AG04449 (cell line): Measurements from ENCODE around the gene AGMO.

Experiments used
- CTCF ChIA-PET: fragments of 350-600 bp; formaldehyde crosslinking; extraction: SDS; loops from one replicate; lab custom pipeline; 2021; ENCODE audit warnings: antibody characterized with exemption; lab: Yijun Ruan, JAX
- POLR2A ChIA-PET: fragments of 400-600, 350-600 bp; formaldehyde crosslinking; extraction: SDS; loops from one replicate; lab custom pipeline; 2020; ENCODE audit warnings: antibody characterized with exemption, inconsistent platforms; lab: Yijun Ruan, JAX
- DNase-seq: peaks from one replicate; pipeline ENCODE4 v3.0.0-alpha.2; 2010; ENCODE audit warnings: low read depth, low spot score
- H3K4me3 ChIP-seq: 2 replicates; pipeline ENCODE4 v1.5.1; 2011; ENCODE audit warnings: low read depth, mild to moderate bottlenecking, control low read depth, low read length
- CTCF ChIP-seq: IDR thresholded peaks from one replicate; pipeline ENCODE4 v1.5.1; 2011; ENCODE audit warnings: mild to moderate bottlenecking, moderate library complexity, low read length, control low read depth, inconsistent platforms; ENCODE audit not compliant: insufficient read depth; ENCODE audit errors: missing control alignments

The AGMO gene

GRCh38 chr7:15345216-15345615 lies 216.6 kb downstream of the AGMO start:
- ChIA-PET POLR2A (no interaction called here), CTCF (no interaction called here)
- no peak overlapping the region for H3K4me3 ChIP-seq
- no peak for TF ChIP-seq CTCF
- no peak for DNase-seq

- ChIA-PET CTCF (no interaction called here), POLR2A (no interaction called here)
- no peak for TF ChIP-seq CTCF
Measured at GRCh38 chr7:15341817-15342216, 220.0 kb downstream of the AGMO start.

GRCh38 chr7:15336146-15336545 lies 225.7 kb downstream of the AGMO start:
- DNase-seq = no peak
- POLR2A ChIA-PET = no interaction called here
- no peak for TF ChIP-seq CTCF
- H3K4me3 ChIP-seq = no peak overlapping the region
- CTCF ChIA-PET = no interaction called here

More at GRCh38 chr7:15341817-15342216, 220.0 kb downstream of the AGMO start:
- DNase-seq = no peak
- H3K4me3 ChIP-seq = no peak overlapping the region

GRCh38 chr7:15335390-15335789 lies 226.4 kb downstream of the AGMO start:
- TF ChIP-seq CTCF = no peak
- no peak for DNase-seq
- no peak overlapping the region for H3K4me3 ChIP-seq
- POLR2A ChIA-PET = no interaction called here
- CTCF ChIA-PET = no interaction called here

GRCh38 chr7:15334536-15335263 lies 227.1 kb downstream of the AGMO start:
- TF ChIP-seq CTCF = no peak
- ChIA-PET CTCF (no interaction called here), POLR2A (no interaction called here)
- H3K4me3 ChIP-seq = no peak overlapping the region
- no peak for DNase-seq

GRCh38 chr7:15332956-15333355 lies 228.9 kb downstream of the AGMO start:
- POLR2A ChIA-PET = no interaction called here
- CTCF ChIA-PET = no interaction called here
- TF ChIP-seq CTCF = no peak
- DNase-seq = no peak
- H3K4me3 ChIP-seq = no peak overlapping the region
